ENCODE results near the gene NME1.

GRCh38 chr17:51135956-51136355 lies 17.4 kb upstream of the NME1 start:
- TF ChIP-seq POLR2A (IDR thresholded peaks at IDR 0.05) (no peak), CTCF (IDR thresholded peaks at IDR 0.05) (no peak)

Measured in sigmoid colon (tissue), 3 donors.